PC-3 (cell line): ENCODE data around the gene PPP6R2.

Source experiments
- EZH2 ChIP-seq: fragments of 300-600 bp; sonication (generic); IDR thresholded peaks from one replicate; pipeline ENCODE4 v1.6.1; 2017; ENCODE audit warnings: antibody characterized with exemption, mild to moderate bottlenecking, low read length; ENCODE audit not compliant: unreplicated experiment
- EZH2phosphoT487 ChIP-seq: fragments of 300-600 bp; sonication (generic); IDR thresholded peaks from 2 replicates; pipeline ENCODE4 v1.6.1; 2018; ENCODE audit warnings: mild to moderate bottlenecking, antibody characterized with exemption, low read length, borderline replicate concordance
- TF ChIP-seq, protein P1 (sequence below): fragments of 300-600 bp; sonication (generic); conservative IDR thresholded peaks from 2 replicates; pipeline ENCODE4 v1.5.1; 2017; ENCODE audit warnings: antibody characterized with exemption, low read depth, mild to moderate bottlenecking, low read length

DNA sequence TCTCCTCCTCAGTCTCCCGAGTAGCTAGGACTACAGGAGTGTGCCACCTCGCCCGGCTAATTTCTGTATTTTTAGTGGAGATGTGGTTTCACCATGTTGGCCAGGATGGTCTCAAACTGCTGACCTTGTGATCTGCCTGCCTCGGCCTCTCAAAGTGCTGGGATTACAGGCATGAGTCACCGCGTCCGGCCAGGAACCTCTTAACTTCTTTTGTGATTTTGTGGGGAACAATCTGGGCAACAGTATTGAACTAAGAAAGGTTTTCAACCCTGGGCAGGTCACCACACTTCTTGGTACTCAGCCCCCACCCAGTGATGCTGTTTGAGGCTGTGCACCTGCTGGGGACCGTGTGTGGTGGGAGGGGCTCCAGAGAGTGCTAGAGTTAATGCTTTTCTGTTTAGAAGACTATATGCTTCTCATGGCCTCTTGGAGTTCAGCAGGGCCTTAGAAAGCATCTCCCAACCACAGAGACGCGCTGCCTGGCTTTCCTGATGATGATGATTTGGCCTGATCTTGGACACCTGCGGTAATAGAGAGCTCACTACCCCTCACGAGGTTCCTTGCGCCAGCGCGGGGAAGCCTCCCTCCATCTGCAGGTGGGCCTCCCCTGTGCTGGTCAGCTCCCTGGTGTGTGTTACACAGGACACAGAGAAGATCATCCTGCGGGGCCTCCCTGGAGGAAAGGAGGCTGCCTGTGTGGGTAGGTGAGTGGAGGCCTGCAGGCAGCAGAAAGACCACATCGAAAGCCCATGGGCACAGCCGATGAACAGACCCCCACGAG is 17.5 kb upstream of the PPP6R2 start:
- no peak for TF ChIP-seq EZH2
- TF ChIP-seq, protein P1, sequence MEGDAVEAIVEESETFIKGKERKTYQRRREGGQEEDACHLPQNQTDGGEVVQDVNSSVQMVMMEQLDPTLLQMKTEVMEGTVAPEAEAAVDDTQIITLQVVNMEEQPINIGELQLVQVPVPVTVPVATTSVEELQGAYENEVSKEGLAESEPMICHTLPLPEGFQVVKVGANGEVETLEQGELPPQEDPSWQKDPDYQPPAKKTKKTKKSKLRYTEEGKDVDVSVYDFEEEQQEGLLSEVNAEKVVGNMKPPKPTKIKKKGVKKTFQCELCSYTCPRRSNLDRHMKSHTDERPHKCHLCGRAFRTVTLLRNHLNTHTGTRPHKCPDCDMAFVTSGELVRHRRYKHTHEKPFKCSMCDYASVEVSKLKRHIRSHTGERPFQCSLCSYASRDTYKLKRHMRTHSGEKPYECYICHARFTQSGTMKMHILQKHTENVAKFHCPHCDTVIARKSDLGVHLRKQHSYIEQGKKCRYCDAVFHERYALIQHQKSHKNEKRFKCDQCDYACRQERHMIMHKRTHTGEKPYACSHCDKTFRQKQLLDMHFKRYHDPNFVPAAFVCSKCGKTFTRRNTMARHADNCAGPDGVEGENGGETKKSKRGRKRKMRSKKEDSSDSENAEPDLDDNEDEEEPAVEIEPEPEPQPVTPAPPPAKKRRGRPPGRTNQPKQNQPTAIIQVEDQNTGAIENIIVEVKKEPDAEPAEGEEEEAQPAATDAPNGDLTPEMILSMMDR = no peak
- no peak for TF ChIP-seq EZH2phosphoT487
